ENCODE measurements around the gene CLDN25.
"Not testable (repeated sequence)": the region's sequence is repeated elsewhere in the genome, so short reads cannot be mapped to it uniquely, and the experiment has no call there.

GRCh38 chr11:113763040-113763439 is 16.6 kb upstream of the CLDN25 start:
- TF ChIP-seq CTCF (IDR thresholded peaks at IDR 0.05); ZFX (IDR thresholded peaks at IDR 0.05; ENCODE audit: borderline replicate concordance): not testable (repeated sequence)

All from 22Rv1 (cell line).